ENCODE data around the gene SOX9.

DNA sequence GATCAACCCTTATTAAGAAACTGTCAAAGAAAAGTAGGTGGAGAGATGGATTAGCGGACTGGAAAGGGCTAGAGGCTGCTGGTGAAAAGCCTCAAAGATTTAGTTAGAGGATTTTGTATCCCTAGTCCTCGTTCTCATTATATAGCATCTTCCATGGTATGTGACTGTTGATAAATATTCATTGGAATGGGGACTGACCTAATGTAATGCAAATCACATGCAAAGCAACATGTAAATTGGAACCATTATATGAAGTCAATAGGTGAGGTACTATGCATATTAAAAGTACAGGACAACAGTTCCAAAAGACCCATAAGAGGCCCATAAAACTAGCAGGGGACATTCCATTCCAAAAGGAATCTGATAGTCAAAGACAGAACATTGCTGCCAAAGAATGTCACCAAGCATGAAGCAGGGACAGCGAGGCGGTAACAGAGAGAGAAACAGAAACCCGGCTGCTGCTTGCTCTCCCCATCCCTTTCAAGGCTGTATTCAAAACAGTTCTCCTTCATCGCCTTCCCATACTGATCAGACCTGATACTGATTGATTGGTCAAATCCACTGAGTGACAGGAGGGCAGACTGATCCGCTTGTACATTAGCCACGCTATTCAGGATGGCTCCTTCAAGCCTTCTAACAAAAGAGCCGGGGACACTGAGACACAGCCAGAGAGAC, 44.5 kb downstream of the SOX9 start:
- TF ChIP-seq, protein P1, sequence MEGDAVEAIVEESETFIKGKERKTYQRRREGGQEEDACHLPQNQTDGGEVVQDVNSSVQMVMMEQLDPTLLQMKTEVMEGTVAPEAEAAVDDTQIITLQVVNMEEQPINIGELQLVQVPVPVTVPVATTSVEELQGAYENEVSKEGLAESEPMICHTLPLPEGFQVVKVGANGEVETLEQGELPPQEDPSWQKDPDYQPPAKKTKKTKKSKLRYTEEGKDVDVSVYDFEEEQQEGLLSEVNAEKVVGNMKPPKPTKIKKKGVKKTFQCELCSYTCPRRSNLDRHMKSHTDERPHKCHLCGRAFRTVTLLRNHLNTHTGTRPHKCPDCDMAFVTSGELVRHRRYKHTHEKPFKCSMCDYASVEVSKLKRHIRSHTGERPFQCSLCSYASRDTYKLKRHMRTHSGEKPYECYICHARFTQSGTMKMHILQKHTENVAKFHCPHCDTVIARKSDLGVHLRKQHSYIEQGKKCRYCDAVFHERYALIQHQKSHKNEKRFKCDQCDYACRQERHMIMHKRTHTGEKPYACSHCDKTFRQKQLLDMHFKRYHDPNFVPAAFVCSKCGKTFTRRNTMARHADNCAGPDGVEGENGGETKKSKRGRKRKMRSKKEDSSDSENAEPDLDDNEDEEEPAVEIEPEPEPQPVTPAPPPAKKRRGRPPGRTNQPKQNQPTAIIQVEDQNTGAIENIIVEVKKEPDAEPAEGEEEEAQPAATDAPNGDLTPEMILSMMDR (IDR thresholded peaks at IDR 0.05): no peak
- TF ChIP-seq POLR2A (IDR thresholded peaks at IDR 0.05) (no peak), POLR2AphosphoS5 (IDR thresholded peaks at IDR 0.05) (no peak)
